ENCODE measurements around the gene NCSTN. TPM values are rescaled to one million over a fixed set of nuclear protein-coding genes. Genes with fewer than 3 reads are reported as not detected.

NCSTN gene
- total RNA-seq, 1 donor from 2014 or later: 71.9 TPM

GRCh38 chr1:160359559-160360226 lies 16.5 kb downstream of the NCSTN start:
- DNase-seq (ENCODE audit: low read depth): no peak
- no peak for TF ChIP-seq CTCF (IDR thresholded peaks at IDR 0.05; ENCODE audit: insufficient read depth, low read length, poor library complexity, severe bottlenecking)
- Histone ChIP-seq H3K27me3 (ENCODE audit: control insufficient read depth, insufficient read depth, low read length) (no peaks in the 10 kb centered on the region), H3K36me3 (ENCODE audit: control insufficient read depth, insufficient read depth, low read length) (no peaks in the 10 kb centered on the region), H3K4me3 (ENCODE audit: low read depth, low read length) (no peak overlapping the region)

- no peak overlapping the region for H3K4me3 ChIP-seq (ENCODE audit: low read depth, low read length)
- no peak for DNase-seq (ENCODE audit: low read depth)
- no peaks in the 10 kb centered on the region for H3K27me3 ChIP-seq (ENCODE audit: control insufficient read depth, insufficient read depth, low read length)
- no peaks in the 10 kb centered on the region for H3K36me3 ChIP-seq (ENCODE audit: control insufficient read depth, insufficient read depth, low read length)
- no peak for TF ChIP-seq CTCF (IDR thresholded peaks at IDR 0.05; ENCODE audit: insufficient read depth, low read length, poor library complexity, severe bottlenecking)
Observed at GRCh38 chr1:160360227-160360695, 17.1 kb downstream of the NCSTN start.

- no peak for DNase-seq (ENCODE audit: low read depth)
- H3K27me3 ChIP-seq (ENCODE audit: control insufficient read depth, insufficient read depth, low read length): no peaks in the 10 kb centered on the region
- no peaks in the 10 kb centered on the region for H3K36me3 ChIP-seq (ENCODE audit: control insufficient read depth, insufficient read depth, low read length)
- TF ChIP-seq CTCF (IDR thresholded peaks at IDR 0.05; ENCODE audit: insufficient read depth, low read length, poor library complexity, severe bottlenecking): no peak
- no peak overlapping the region for H3K4me3 ChIP-seq (ENCODE audit: low read depth, low read length)
Observed at GRCh38 chr1:160361199-160361598, 18.0 kb downstream of the NCSTN start.

- TF ChIP-seq CTCF (IDR thresholded peaks at IDR 0.05; ENCODE audit: insufficient read depth, low read length, poor library complexity, severe bottlenecking): no peak
- DNase-seq (ENCODE audit: low read depth): no peak
- no peaks in the 10 kb centered on the region for H3K27me3 ChIP-seq (ENCODE audit: control insufficient read depth, insufficient read depth, low read length)
- H3K4me3 ChIP-seq (ENCODE audit: low read depth, low read length): no peak overlapping the region
- H3K36me3 ChIP-seq (ENCODE audit: control insufficient read depth, insufficient read depth, low read length): no peaks in the 10 kb centered on the region
Observed at GRCh38 chr1:160361814-160362167, 18.6 kb downstream of the NCSTN start.

- no peak for DNase-seq (ENCODE audit: low read depth)
- TF ChIP-seq CTCF (IDR thresholded peaks at IDR 0.05; ENCODE audit: insufficient read depth, low read length, poor library complexity, severe bottlenecking): no peak
- Histone ChIP-seq H3K27me3 (ENCODE audit: control insufficient read depth, insufficient read depth, low read length) (no peaks in the 10 kb centered on the region), H3K36me3 (ENCODE audit: control insufficient read depth, insufficient read depth, low read length) (no peaks in the 10 kb centered on the region), H3K4me3 (ENCODE audit: low read depth, low read length) (no peak overlapping the region)
Observed at GRCh38 chr1:160362168-160362957, 19.2 kb downstream of the NCSTN start.

Measured in kidney epithelial cell (primary cell).